K562 (cell line): Measurements from ENCODE around the gene XBP1. TPM values are rescaled to one million over a fixed set of nuclear protein-coding genes. Genes with fewer than 3 reads are reported as not detected.
A peak's percentile ranks its signal among the peaks of the same experiment; 100 is the strongest.
"Not testable (repeated sequence)": the region's sequence is repeated elsewhere in the genome, so short reads cannot be mapped to it uniquely, and the experiment has no call there.

ENCODE experiments used
- ATAC-seq: fragments of 200-7000 bp; cut with Tn5 transposase; 3 replicates; pipeline ENCODE4 v1.9.1; 2020; ENCODE audit warnings: moderate library complexity
- BruUV-seq: library from RNA; stranded (reverse); fragments of 400-500 nt; replicated peaks from 2 replicates; lab custom pipeline; 2021; lab: Mats Ljungman, UMichigan
- CTCF ChIA-PET: fragments of 300-600 bp; formaldehyde crosslinking; extraction: SDS; loops from one replicate; lab custom pipeline; 2021; ENCODE audit warnings: low intra/inter-chr PET ratio; lab: Yijun Ruan, JAX
- POLR2A ChIA-PET: fragments of 300-600, 350-650 bp; sonication (Branson Sonifier 250); formaldehyde crosslinking; extraction: SDS; loops from one replicate; lab custom pipeline; 2021; ENCODE audit warnings: antibody characterized with exemption, inconsistent platforms; lab: Yijun Ruan, JAX
- DNase-seq, 4 experiments: peaks; one replicate each; pipeline versions ENCODE4 v3.0.0 to v3.0.0-alpha.2; 2011 to 2018; ENCODE audit warnings: low spot score in 3 of 4, mixed read lengths in 3 of 4; ENCODE audit errors: extremely low read depth in 1 of 4
- FAIRE-seq: peaks from 2 replicates; lab custom pipeline; 2011; peaks lifted over from hg19 to GRCh38; lab: Jason Lieb, UNC
- H2AFZ ChIP-seq: 2 replicates; pipeline ENCODE4 v1.6.0; 2011; ENCODE audit warnings: low read depth, low read length, control low read depth, inconsistent platforms
- H3K27ac ChIP-seq: fragments of 200-600 bp; 3 replicates; pipeline ENCODE4 v1.8.0; 2011; ENCODE audit warnings: low read depth, mild to moderate bottlenecking, control low read depth, inconsistent platforms, low read length, moderate library complexity, mixed read lengths; ENCODE audit errors: extremely low read depth
- H3K27me3 ChIP-seq, 2 experiments: fragments of 300-600 bp in 1 of 2; 2 replicates in 1 of 2; 3 replicates in 1 of 2; pipeline versions ENCODE4 v1.6.0 to v1.8.0; 2011; ENCODE audit warnings: inconsistent platforms in 2 of 2, low read length in 2 of 2, mild to moderate bottlenecking in 1 of 2, mixed read lengths in 1 of 2, moderate library complexity in 1 of 2; ENCODE audit not compliant: control insufficient read depth in 2 of 2, insufficient read depth in 2 of 2
- H3K36me3 ChIP-seq: fragments of 300-600 bp; 3 replicates; pipeline ENCODE4 v1.8.0; 2011; ENCODE audit warnings: mild to moderate bottlenecking, low read length, inconsistent platforms; ENCODE audit not compliant: control insufficient read depth, insufficient read depth
- H3K4me1 ChIP-seq, 2 experiments: fragments of 200-600 bp in 1 of 2; replicated peaks in 1 of 2; 2 replicates in 1 of 2; 3 replicates in 1 of 2; pipeline versions ENCODE4 v1.5.1 to v1.8.0; 2011; ENCODE audit warnings: inconsistent platforms in 2 of 2, low read length in 2 of 2, mild to moderate bottlenecking in 1 of 2, mixed read lengths in 1 of 2, moderate library complexity in 1 of 2; ENCODE audit not compliant: control insufficient read depth in 2 of 2, insufficient read depth in 2 of 2
- H3K4me2 ChIP-seq: 2 replicates; pipeline ENCODE4 v1.6.1; 2011; ENCODE audit warnings: low read length, control low read depth, inconsistent platforms, mixed read lengths; ENCODE audit not compliant: insufficient read depth
- H3K4me3 ChIP-seq: fragments of 200-600 bp; sonication (generic), shearing (Covaris generic); 2 replicates; pipeline ENCODE4 v1.5.1; 2016; ENCODE audit warnings: control low read depth, inconsistent platforms
- H3K79me2 ChIP-seq: fragments of 200-600 bp; 3 replicates; pipeline ENCODE4 v1.8.0; 2011; ENCODE audit warnings: low read length, inconsistent platforms; ENCODE audit not compliant: control insufficient read depth, insufficient read depth
- H3K9ac ChIP-seq, 2 experiments: 2 replicates each; pipeline versions ENCODE4 v1.6.0 to v1.6.1; 2011; ENCODE audit warnings: low read depth in 2 of 2, low read length in 2 of 2, control low read depth in 1 of 2, inconsistent platforms in 1 of 2, mild to moderate bottlenecking in 1 of 2, mixed read lengths in 1 of 2; ENCODE audit not compliant: insufficient read depth in 1 of 2
- H3K9me1 ChIP-seq: one replicate; pipeline ENCODE4 v1.6.0; 2011; ENCODE audit warnings: inconsistent platforms, mild to moderate bottlenecking, low read length, moderate library complexity; ENCODE audit not compliant: control insufficient read depth, insufficient read depth
- H3K9me3 ChIP-seq: replicated peaks from 2 replicates; pipeline ENCODE4 v1.5.1; 2011; ENCODE audit warnings: low read depth, low read length, inconsistent platforms; ENCODE audit not compliant: control insufficient read depth, insufficient read depth
- H4K20me1 ChIP-seq: replicated peaks from 2 replicates; pipeline ENCODE4 v1.6.1; 2011; ENCODE audit warnings: low read length, inconsistent platforms, mixed read lengths; ENCODE audit not compliant: control insufficient read depth, insufficient read depth
- FOXP4 ChIP-seq: sonication (generic); formaldehyde crosslinking; IDR thresholded peaks from 2 replicates; pipeline ENCODE4 v1.8.0; 2022; ENCODE audit warnings: mild to moderate bottlenecking, missing genetic modification reagents, borderline replicate concordance
- KDM2B ChIP-seq: fragments of 250-450 bp; sonication (Bioruptor Pico); IDR thresholded peaks from 2 replicates; pipeline ENCODE4 v1.8.0; 2021; ENCODE audit warnings: mild to moderate bottlenecking, moderate library complexity
- MITF ChIP-seq: IDR thresholded peaks from 2 replicates; pipeline ENCODE4 v1.6.1; 2014; ENCODE audit warnings: antibody characterized with exemption
- NFIX ChIP-seq: fragments of 250-450 bp; sonication (Bioruptor Pico); IDR thresholded peaks from 2 replicates; pipeline ENCODE4 v1.4.0; 2020; ENCODE audit warnings: low read depth, mild to moderate bottlenecking, moderate library complexity
- UBTF ChIP-seq, 2 experiments: IDR thresholded peaks; 2 replicates each; pipeline ENCODE4 v1.6.1; 2012; ENCODE audit warnings: improper control_type of control experiment in 2 of 2, low read depth in 2 of 2, low read length in 2 of 2, borderline replicate concordance in 1 of 2
- WGBS: fragments of 100-300 bp; shearing (Covaris generic); methylation state at CpG from one replicate; pipeline ENCODE4 v1.1.6; 2016; ENCODE audit warnings: low coverage, mixed read lengths; ENCODE audit not compliant: insufficient coverage; ENCODE audit errors: missing lambda C conversion rate; 5-methylcytosine and 5-hydroxymethylcytosine counted together
- in situ Hi-C: fragments of 300-500 bp; cut with MboI; formaldehyde crosslinking; loops from 4 replicates; pipeline ENCODE4 v1.15.0; 2018; ENCODE audit warnings: inconsistent platforms, mixed read lengths
- intact Hi-C: fragments of 100-400 bp; cut with micrococcal nuclease; formaldehyde crosslinking; loops from 2 replicates; pipeline ENCODE4 v1.14.2; 2022
- polyA plus RNA-seq, 8 experiments: library from polyadenylated mRNA; depleted of rRNA in 4 of 8; stranded (reverse) in 5 of 8; unstranded in 3 of 8; fragments of >200 nt; fragmentation: Nextera tagmentation in 2 of 8; fragmentation: Illumina TruSeq in 1 of 8; extraction: Ambion mirVana in 2 of 8; extraction: Trizol in 1 of 8; gene quantifications; 2 replicates each; pipeline versions ENCODE4 v1.2.1 to v1.2.3, GENCODE V29; 2011 to 2014; ENCODE audit warnings: inconsistent platforms in 1 of 8, missing spikeins in 1 of 8
- total RNA-seq, 7 experiments: library from RNA; depleted of rRNA in 6 of 7; stranded (reverse); fragments of >200 nt in 6 of 7; fragmentation: Illumina TruSeq in 2 of 7; extraction: Trizol in 2 of 7; gene quantifications; 2 replicates each; pipeline versions ENCODE4 v1.2.1 to v1.2.3, GENCODE V29; 2011 to 2021; ENCODE audit warnings: low replicate concordance in 1 of 7

Gene XBP1
- total and polyA plus RNA-seq, 9 of the 15 experiments (the other 6 are each of a cell fraction or from before 2014, with no cell fraction given): 25.0 to 218 (median 94.6) TPM

- POLR2A ChIA-PET: interaction anchor here (0.6 kb wide), 2 partner anchors 52 to 381 kb away, joined by 3 to 4 read pairs; no protein-coding TSS in a partner anchor
- no peaks in the 10 kb centered on the region for H3K9me1 ChIP-seq
- CTCF ChIA-PET: no interaction called here
- no peaks in the 10 kb centered on the region for H3K36me3 ChIP-seq
- H2AFZ ChIP-seq: peak overlapping the region; percentile 51
- no peak for TF ChIP-seq NFIX (CRISPR knock-in tag)
- no peak for TF ChIP-seq FOXP4 (CRISPR knock-in tag)
- TF ChIP-seq KDM2B: no peak
- no peak for TF ChIP-seq MITF
- no peak for TF ChIP-seq UBTF (IDR thresholded peaks at IDR 0.05; ENCODE audit: borderline replicate concordance in 1 of 2, low read depth in 2 of 2, low read length in 2 of 2)
- no TSS peak for BruUV-seq
- no peak for ATAC-seq
- WGBS: 51% methylated on average over 3 of the region's 3 CpGs
- H3K9me3 ChIP-seq: no peaks in the 10 kb centered on the region
- intact Hi-C loops: no loop called here
- H3K27me3 ChIP-seq: no peaks in the 10 kb centered on the region
- H3K79me2 ChIP-seq: no peaks in the 10 kb centered on the region
- H3K4me3 ChIP-seq: no peak overlapping the region
- no peak overlapping the region for H3K9ac ChIP-seq
- in situ Hi-C loops: no loop called here
- no peak for FAIRE-seq
- DNase-seq: no peak
- no peaks in the 10 kb centered on the region for H3K4me1 ChIP-seq
- H3K27ac ChIP-seq: no peak overlapping the region
- no peak overlapping the region for H3K4me2 ChIP-seq
- no peaks in the 10 kb centered on the region for H4K20me1 ChIP-seq
These were observed 40.4 kb downstream of the XBP1 start for GRCh38 chr22:28759861-28760560.

GRCh38 chr22:28754512-28754911 lies 45.9 kb downstream of the XBP1 start:
- in situ Hi-C loops: not testable (repeated sequence)
- 87% methylated on average over 3 of the region's 3 CpGs for WGBS

More at GRCh38 chr22:28754512-28754911, 45.9 kb downstream of the XBP1 start:
- H3K27ac ChIP-seq, H3K4me3 ChIP-seq, H3K9ac ChIP-seq, H3K9me3 ChIP-seq, FAIRE-seq, ATAC-seq, intact Hi-C loops, BruUV-seq, H4K20me1 ChIP-seq, H2AFZ ChIP-seq, CTCF ChIA-PET, DNase-seq, H3K4me1 ChIP-seq, H3K36me3 ChIP-seq, POLR2A ChIA-PET, H3K27me3 ChIP-seq, H3K9me1 ChIP-seq, H3K4me2 ChIP-seq, H3K79me2 ChIP-seq: not testable (repeated sequence)
